A549 (cell line): ENCODE data around the gene SRGAP1. TPM values are rescaled to one million over a fixed set of nuclear protein-coding genes. Genes with fewer than 3 reads are reported as not detected.

Source experiments
- ATAC-seq, 2 experiments: fragments of 200-7000 bp in 1 of 2; fragments of >200 bp in 1 of 2; cut with Nextera tagmentation in 1 of 2; cut with Tn5 transposase in 1 of 2; 3 replicates each; pipeline versions ENCODE4 v1.8.0 to v1.9.1; 2018 to 2020; ENCODE audit warnings: mild to moderate bottlenecking in 1 of 2, moderate library complexity in 1 of 2
- CTCF ChIA-PET: fragments of 300-600 bp; sonication (Branson Sonifier 250); formaldehyde crosslinking; extraction: SDS; loops from one replicate; lab custom pipeline; 2021; ENCODE audit warnings: antibody characterized with exemption, inconsistent platforms; lab: Yijun Ruan, JAX
- POLR2A ChIA-PET: fragments of 350-600 bp; formaldehyde crosslinking; extraction: SDS; loops from one replicate; lab custom pipeline; 2021; ENCODE audit warnings: antibody characterized with exemption, inconsistent platforms; lab: Yijun Ruan, JAX
- DNase-seq, 2 experiments: peaks; one replicate each; pipeline versions ENCODE4 v3.0.0 to v3.0.0-alpha.2; 2011 to 2016; ENCODE audit warnings: low read depth in 1 of 2, low spot score in 1 of 2
- FAIRE-seq: peaks from 2 replicates; lab custom pipeline; 2011; peaks lifted over from hg19 to GRCh38; lab: Jason Lieb, UNC
- H3K27ac ChIP-seq, 2 experiments: fragments of >200 bp; sonication (Bioruptor Twin); formaldehyde crosslinking; 3 replicates each; pipeline ENCODE4 v1.5.1; 2016 to 2017
- H3K4me1 ChIP-seq: fragments of >200 bp; sonication (Bioruptor Twin); formaldehyde crosslinking; 3 replicates; pipeline ENCODE4 v1.6.1; 2016
- H3K4me2 ChIP-seq: fragments of >200 bp; sonication (Bioruptor Twin); formaldehyde crosslinking; 3 replicates; pipeline ENCODE4 v1.6.1; 2016
- H3K4me3 ChIP-seq: fragments of >200 bp; sonication (Bioruptor Twin); formaldehyde crosslinking; 3 replicates; pipeline ENCODE4 v1.5.1; 2016
- H3K9me3 ChIP-seq: fragments of >200 bp; sonication (Bioruptor Twin); formaldehyde crosslinking; 3 replicates; pipeline ENCODE4 v1.6.1; 2016
- BHLHE40 ChIP-seq: IDR thresholded peaks from 2 replicates; pipeline ENCODE4 v1.6.1; 2012; ENCODE audit warnings: low read depth, low read length, inconsistent platforms
- CBX8 ChIP-seq: fragments of 200-600 bp; sonication (generic); IDR thresholded peaks from 2 replicates; pipeline ENCODE4 v1.6.1; 2016
- CHD2 ChIP-seq: fragments of 150-350 bp; IDR thresholded peaks from 2 replicates; pipeline ENCODE4 v1.6.1; 2014; ENCODE audit warnings: low read length; ENCODE audit not compliant: partially characterized antibody
- E2F6 ChIP-seq: IDR thresholded peaks from 2 replicates; pipeline ENCODE4 v1.6.1; 2012; ENCODE audit warnings: low read depth, borderline replicate concordance
- ELK1 ChIP-seq: fragments of 150-350 bp; IDR thresholded peaks from 2 replicates; pipeline ENCODE4 v1.6.1; 2014; ENCODE audit warnings: low read depth, mild to moderate bottlenecking, low read length
- ESRRA ChIP-seq: fragments of 150-350 bp; IDR thresholded peaks from 2 replicates; pipeline ENCODE4 v1.6.1; 2014; ENCODE audit warnings: mild to moderate bottlenecking, low read length, borderline replicate concordance
- FOSB ChIP-seq: fragments of 250-450 bp; sonication (Bioruptor Pico); IDR thresholded peaks from 2 replicates; pipeline ENCODE4 v1.5.0; 2020; ENCODE audit warnings: mild to moderate bottlenecking, moderate library complexity
- FOSL2 ChIP-seq, 2 experiments: fragments of 450-650 bp in 1 of 2; fragments of >200 bp in 1 of 2; sonication (Bioruptor Twin) in 1 of 2; formaldehyde crosslinking; IDR thresholded peaks; 2 replicates each; pipeline versions ENCODE4 v1.5.0 to v1.6.1; 2016 to 2020; ENCODE audit warnings: mild to moderate bottlenecking in 1 of 2, moderate library complexity in 1 of 2
- FOXS1 ChIP-seq: fragments of 250-450 bp; sonication (Bioruptor Pico); IDR thresholded peaks from 2 replicates; pipeline ENCODE4 v1.5.0; 2020; ENCODE audit warnings: mild to moderate bottlenecking, moderate library complexity
- HDAC2 ChIP-seq: fragments of 200-600 bp; sonication (generic); IDR thresholded peaks from 2 replicates; pipeline ENCODE4 v1.6.1; 2016
- HES2 ChIP-seq: fragments of >200 bp; sonication (Bioruptor Twin); formaldehyde crosslinking; IDR thresholded peaks from 2 replicates; pipeline ENCODE4 v1.6.1; 2016
- HOXB5 ChIP-seq: fragments of 250-450 bp; sonication (Bioruptor Pico); IDR thresholded peaks from 2 replicates; pipeline ENCODE4 v1.5.0; 2020; ENCODE audit warnings: mild to moderate bottlenecking, moderate library complexity
- JUNB ChIP-seq: fragments of >200 bp; sonication (Bioruptor Twin); formaldehyde crosslinking; IDR thresholded peaks from 2 replicates; pipeline ENCODE4 v1.6.1; 2016
- KDM1A ChIP-seq: fragments of 200-600 bp; sonication (generic); IDR thresholded peaks from 2 replicates; pipeline ENCODE4 v1.6.1; 2016; ENCODE audit warnings: low read depth, mild to moderate bottlenecking
- MAFK ChIP-seq: fragments of 450-650 bp; IDR thresholded peaks from 2 replicates; pipeline ENCODE4 v1.6.1; 2014; ENCODE audit not compliant: partially characterized antibody
- MAX ChIP-seq: IDR thresholded peaks from 2 replicates; pipeline ENCODE4 v1.6.1; 2012
- NPAS2 ChIP-seq: fragments of 250-450 bp; sonication (Bioruptor Pico); IDR thresholded peaks from 2 replicates; pipeline ENCODE4 v1.8.0; 2022; ENCODE audit warnings: mild to moderate bottlenecking, moderate library complexity, borderline replicate concordance
- POLR2A ChIP-seq: IDR thresholded peaks from 2 replicates; pipeline ENCODE4 v1.6.1; 2012; ENCODE audit warnings: mild to moderate bottlenecking, low read length
- POLR2AphosphoS2 ChIP-seq: conservative IDR thresholded peaks from 2 replicates; pipeline ENCODE4 v1.6.1; 2012; ENCODE audit warnings: low read length, improper control_type of control experiment, inconsistent platforms
- RAD21 ChIP-seq, 2 experiments: fragments of >200 bp in 1 of 2; sonication (Bioruptor Twin) in 1 of 2; formaldehyde crosslinking in 1 of 2; IDR thresholded peaks in 1 of 2; conservative IDR thresholded peaks in 1 of 2; 2 replicates in 1 of 2; 3 replicates in 1 of 2; pipeline ENCODE4 v1.6.1; 2012 to 2018; ENCODE audit warnings: inconsistent platforms in 1 of 2
- RNF2 ChIP-seq: fragments of 200-600 bp; sonication (generic); IDR thresholded peaks from 2 replicates; pipeline ENCODE4 v1.6.1; 2016; ENCODE audit warnings: low read depth, mild to moderate bottlenecking, antibody characterized with exemption, moderate library complexity, borderline replicate concordance
- SMC3 ChIP-seq: fragments of >200 bp; sonication (Bioruptor Twin); formaldehyde crosslinking; IDR thresholded peaks from 3 replicates; pipeline ENCODE4 v1.6.1; 2018; ENCODE audit warnings: inconsistent platforms
- TFCP2L1 ChIP-seq: fragments of 250-450 bp; sonication (Bioruptor Pico); IDR thresholded peaks from 2 replicates; pipeline ENCODE4 v1.5.0; 2021; ENCODE audit warnings: mild to moderate bottlenecking
- USF2 ChIP-seq: fragments of 450-650 bp; IDR thresholded peaks from 2 replicates; pipeline ENCODE4 v1.6.1; 2014; ENCODE audit warnings: antibody characterized with exemption
- ZFP36 ChIP-seq: fragments of 450-650 bp; IDR thresholded peaks from 2 replicates; pipeline ENCODE4 v1.6.1; 2014; ENCODE audit warnings: borderline replicate concordance; ENCODE audit not compliant: partially characterized antibody
- ZNF302 ChIP-seq: fragments of 250-450 bp; sonication (Bioruptor Pico); IDR thresholded peaks from 2 replicates; pipeline ENCODE4 v1.9.0; 2021; ENCODE audit warnings: inconsistent platforms, mild to moderate bottlenecking, moderate library complexity
- WGBS: methylation state at CpG from one replicate; pipeline ENCODE4 v1.1.6; 2017; ENCODE audit errors: missing lambda C conversion rate; 5-methylcytosine and 5-hydroxymethylcytosine counted together
- polyA plus RNA-seq, 4 experiments: library from polyadenylated mRNA; depleted of rRNA in 3 of 4; stranded (reverse); fragments of >200 nt; fragmentation: RNase III in 1 of 4; extraction: RNeasy Plus Mini Kit Qiagen cat#74134 plus additional on column Dnase treatment in 1 of 4; gene quantifications; 2 replicates in 3 of 4; 3 replicates in 1 of 4; pipeline ENCODE4 v1.2.3, GENCODE V29; 2011 to 2017

The SRGAP1 gene
- polyA plus RNA-seq, 2 of the 4 experiments (the other 2 are of a cell fraction): 7.9 to 22.9 TPM

GRCh38 chr12:63982604-63983295, 138.2 kb downstream of the SRGAP1 start:
- ChIA-PET POLR2A (no interaction called here), CTCF (interaction anchor here (3.0 kb wide), 1 partner anchor 139 kb away, joined by 12 read pairs; the partner anchor contains the start of gene SRGAP1)
- peaks cover 21% of the 10 kb centered on the region; the same call in 2 of the 3 replicates for H3K4me1 ChIP-seq
- peaks cover 15% of the 10 kb centered on the region for H3K9me3 ChIP-seq
- H3K4me3 ChIP-seq: no peak overlapping the region
- DNase-seq (no peak), ATAC-seq (no peak), FAIRE-seq (no peak)
- 90% methylated on average over 4 of the region's 4 CpGs for WGBS
- TF ChIP-seq NPAS2 (CRISPR knock-in tag) (no peak), E2F6 (no peak), FOSB (no peak), TFCP2L1 (no peak), KDM1A (no peak), HES2 (no peak), FOSL2 (IDR thresholded peaks at IDR 0.05) (no peak), FOSL2 (CRISPR knock-in tag; IDR thresholded peaks at IDR 0.05) (no peak), POLR2A (no peak), HOXB5 (CRISPR knock-in tag) (no peak), MAX (no peak), POLR2AphosphoS2 (no peak), RAD21 (conservative IDR thresholded peaks at IDR 0.05 in 1 of 2, IDR thresholded peaks at IDR 0.05 in 1 of 2) (no peak)
- no peak overlapping the region for H3K4me2 ChIP-seq
- no peak overlapping the region for H3K27ac ChIP-seq

- no peak for TF ChIP-seq TFCP2L1
- TF ChIP-seq ZNF302 (CRISPR knock-in tag): no peak
- no peak for TF ChIP-seq FOSB
- TF ChIP-seq ZFP36: no peak
- TF ChIP-seq FOXS1 (CRISPR knock-in tag): no peak
- TF ChIP-seq ESRRA: no peak
- no peak for TF ChIP-seq ELK1
- no peak for TF ChIP-seq MAX
- ChIA-PET POLR2A (no interaction called here), CTCF (no interaction called here)
- no peak overlapping the region for H3K4me2 ChIP-seq
- no peaks in the 10 kb centered on the region for H3K9me3 ChIP-seq
- H3K4me1 ChIP-seq: peaks cover 15% of the 10 kb centered on the region; the same call in 2 of the 3 replicates
- FAIRE-seq (no peak), DNase-seq (no peak), ATAC-seq (no peak; a peak in 1 of 6 replicates)
- no peak overlapping the region for H3K27ac ChIP-seq
- H3K4me3 ChIP-seq: no peak overlapping the region
Observed at GRCh38 chr12:63985456-63985855, 141.0 kb downstream of the SRGAP1 start.

- ATAC-seq (no peak; a peak in 1 of 6 replicates), FAIRE-seq (no peak), DNase-seq (no peak)
- no peak for TF ChIP-seq RNF2
- no peak for TF ChIP-seq USF2
- TF ChIP-seq HDAC2: no peak
- TF ChIP-seq CBX8: no peak
- TF ChIP-seq MAX: no peak
- no peak for TF ChIP-seq CHD2
- TF ChIP-seq ZNF302 (CRISPR knock-in tag): no peak
- no peak for TF ChIP-seq JUNB
- TF ChIP-seq MAFK: no peak
- TF ChIP-seq SMC3: no peak
- no peak for TF ChIP-seq BHLHE40
- ChIA-PET CTCF (no interaction called here), POLR2A (no interaction called here)
- Histone ChIP-seq H3K4me3 (no peak overlapping the region), H3K27ac (no peak overlapping the region), H3K4me1 (peaks cover 15% of the 10 kb centered on the region; the same call in 2 of the 3 replicates), H3K4me2 (no peak overlapping the region), H3K9me3 (no peaks in the 10 kb centered on the region)
- WGBS: 88% methylated on average over 2 of the region's 2 CpGs
Observed at GRCh38 chr12:63985945-63986344, 141.4 kb downstream of the SRGAP1 start.
